HG02759 (cell line): ENCODE data around the gene MAN2A1.
A peak's percentile ranks its signal among the peaks of the same experiment; 100 is the strongest.

Experiments used
- ATAC-seq: cut with Tn5 transposase; IDR thresholded peaks from one replicate; pipeline ENCODE4 v1.9.1; 2021; ENCODE audit warnings: mild to moderate bottlenecking, moderate library complexity; ENCODE audit not compliant: unreplicated experiment

The MAN2A1 gene

DNA sequence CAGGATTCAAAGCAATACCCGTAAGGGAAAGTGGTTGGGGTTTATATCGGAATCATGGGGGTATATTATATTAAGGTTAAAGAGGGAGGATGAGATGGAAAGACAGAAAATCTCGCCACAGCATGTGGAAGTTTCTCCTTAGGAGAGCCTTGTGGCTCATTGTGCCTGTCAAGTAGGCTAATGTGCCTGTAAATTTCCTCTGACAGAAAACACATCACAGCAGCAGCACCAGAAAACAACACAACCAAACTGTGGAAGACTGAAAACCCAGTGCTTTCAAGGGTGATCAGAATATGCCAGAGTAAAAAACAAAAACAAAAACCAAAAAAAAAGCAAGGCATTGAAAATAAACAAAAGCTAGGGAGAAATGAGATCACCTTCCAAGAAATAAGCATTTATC, 11.3 kb upstream of the MAN2A1 start:
- ATAC-seq = no peak

DNA sequence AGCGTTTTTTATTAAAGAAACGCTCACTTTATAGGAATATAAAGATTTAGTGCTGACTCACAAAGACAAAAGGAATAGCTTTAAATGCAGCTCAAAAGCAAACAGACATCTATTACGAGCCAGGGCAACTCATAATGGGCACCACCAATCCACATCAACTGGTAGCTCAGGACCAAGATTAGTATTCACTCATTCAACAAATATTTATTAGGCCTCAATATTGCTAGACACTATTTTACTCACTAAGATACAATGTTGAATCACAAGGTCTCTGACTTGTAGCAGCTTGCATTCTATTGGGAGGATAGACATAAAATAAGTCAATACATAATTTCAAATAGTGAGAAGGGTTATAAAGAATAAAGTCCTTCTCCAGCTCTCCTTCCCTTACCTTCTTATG, 8.0 kb upstream of the MAN2A1 start:
- no peak for ATAC-seq

DNA sequence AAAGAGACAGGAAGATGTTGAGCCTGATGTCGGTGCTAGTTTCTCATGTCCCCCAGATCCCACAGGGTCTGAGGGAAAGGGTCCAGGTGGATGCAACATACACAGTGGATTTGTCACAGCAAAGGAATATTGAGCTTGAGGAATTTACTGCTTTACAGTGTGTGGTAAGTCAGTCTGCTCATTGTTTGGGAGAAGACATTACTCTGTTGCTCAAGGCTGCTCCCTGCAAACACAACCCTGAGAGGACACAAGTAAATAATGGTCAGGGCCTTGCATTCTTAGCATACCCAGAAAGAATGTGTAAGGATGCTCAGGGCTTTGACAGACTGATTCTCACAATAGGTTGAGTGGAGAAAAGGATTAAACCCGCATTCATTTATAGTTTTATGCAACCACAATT, 7.3 kb upstream of the MAN2A1 start:
- ATAC-seq = no peak

- no peak for ATAC-seq
These were observed 3.8 kb upstream of the MAN2A1 start for GRCh38 chr5:109685916-109686315.

GRCh38 chr5:109688630-109688969, 1.1 kb upstream of the MAN2A1 start:
- no peak for ATAC-seq

- ATAC-seq = peak; percentile 82
These were observed 572 bp upstream of the MAN2A1 start for GRCh38 chr5:109688970-109689739.

- ATAC-seq = peak; percentile 5
These were observed 681 bp downstream of the MAN2A1 start for GRCh38 chr5:109690242-109690974.

GRCh38 chr5:109690975-109691574, 1.3 kb downstream of the MAN2A1 start:
- ATAC-seq = no peak

GRCh38 chr5:109691996-109692395, 2.3 kb downstream of the MAN2A1 start:
- no peak for ATAC-seq

- ATAC-seq = no peak
These were observed 3.1 kb downstream of the MAN2A1 start for GRCh38 chr5:109692852-109693251.

- no peak for ATAC-seq
These were observed 4.0 kb downstream of the MAN2A1 start for GRCh38 chr5:109693535-109694400.

DNA sequence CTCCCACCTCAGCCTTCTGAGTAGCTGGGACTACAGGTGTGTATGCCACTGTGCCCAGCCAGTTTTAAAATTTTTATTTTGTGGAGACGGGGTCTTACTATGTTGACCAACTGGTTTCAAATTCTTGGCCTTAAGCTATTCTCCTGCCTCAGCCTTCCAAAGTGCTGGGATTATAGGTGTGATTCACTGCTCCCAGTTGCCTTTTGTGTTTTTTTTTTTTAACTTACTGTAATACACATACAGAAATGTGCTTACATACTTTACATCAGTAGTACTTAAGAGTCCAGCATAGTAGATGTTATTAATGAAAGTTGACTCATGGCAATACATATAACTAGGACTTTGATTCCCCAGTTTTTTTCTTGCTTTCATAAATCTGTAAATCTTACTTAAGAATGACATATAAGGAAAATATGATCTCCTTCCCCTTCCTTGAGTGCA, 4.7 kb downstream of the MAN2A1 start:
- ATAC-seq = no peak

- ATAC-seq = peak; percentile 64
These were observed 5.5 kb downstream of the MAN2A1 start for GRCh38 chr5:109695005-109695926.

- no peak for ATAC-seq
These were observed 7.6 kb downstream of the MAN2A1 start for GRCh38 chr5:109697339-109697738.

GRCh38 chr5:109700516-109701153, 10.9 kb downstream of the MAN2A1 start:
- ATAC-seq = no peak

GRCh38 chr5:109701252-109701651, 11.5 kb downstream of the MAN2A1 start:
- no peak for ATAC-seq

- ATAC-seq = no peak
These were observed 12.1 kb downstream of the MAN2A1 start for GRCh38 chr5:109701792-109702191.

DNA sequence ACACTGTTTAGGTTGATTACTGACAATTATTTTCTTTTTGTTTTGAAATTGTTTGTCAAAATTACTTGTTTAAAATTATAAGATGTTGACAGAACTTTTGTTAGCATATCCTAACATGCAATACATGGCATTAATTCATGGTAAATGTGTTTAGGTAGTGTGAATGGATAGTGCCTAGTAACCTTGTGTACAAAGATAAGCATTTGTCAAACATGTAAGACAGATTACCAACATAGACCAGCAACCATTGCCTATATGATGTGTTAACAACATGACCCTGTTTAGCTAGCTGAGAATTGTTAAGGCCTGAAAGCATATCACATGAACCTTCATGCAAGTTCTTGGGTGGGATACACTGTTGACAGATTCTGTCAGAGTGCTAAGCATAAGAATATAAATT, 13.4 kb downstream of the MAN2A1 start:
- ATAC-seq = no peak

DNA sequence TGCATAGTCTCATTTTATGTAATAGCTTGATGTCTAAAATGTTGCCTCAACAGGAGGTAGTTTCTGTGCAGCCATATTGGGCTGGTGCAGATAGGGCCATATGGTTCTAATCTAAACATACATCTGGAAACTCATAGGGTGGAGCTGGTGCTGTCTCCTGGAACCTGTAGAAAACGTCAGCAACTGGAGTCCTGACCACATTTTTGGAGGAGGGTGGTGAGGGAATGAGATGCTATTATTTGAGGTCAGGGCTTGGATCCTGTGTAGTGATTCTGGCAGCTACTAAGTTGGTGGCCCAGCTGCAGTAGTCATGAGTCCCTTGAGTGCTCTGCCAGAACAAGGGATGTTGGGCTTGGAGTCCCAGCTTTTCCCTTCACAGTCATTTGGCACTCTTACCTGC, 14.1 kb downstream of the MAN2A1 start:
- no peak for ATAC-seq
